IMR-90 (cell line): ENCODE data around the gene BIRC5. TPM values are rescaled to one million over a fixed set of nuclear protein-coding genes. Genes with fewer than 3 reads are reported as not detected.

Experiments
- ATAC-seq: fragments of 200-7000 bp; cut with Tn5 transposase; 2 replicates; pipeline ENCODE4 v1.9.1; 2020; ENCODE audit warnings: low read depth, mild to moderate bottlenecking, moderate library complexity
- BruUV-seq: library from RNA; stranded (reverse); fragments of 400-500 nt; replicated peaks from 2 replicates; lab custom pipeline; 2021; lab: Mats Ljungman, UMichigan
- CTCF ChIA-PET: fragments of 300-600 bp; formaldehyde crosslinking; extraction: SDS; loops from one replicate; lab custom pipeline; 2021; ENCODE audit warnings: antibody characterized with exemption; lab: Yijun Ruan, JAX
- POLR2A ChIA-PET: fragments of 300-600 bp; sonication (Branson Sonifier 250); formaldehyde crosslinking; loops from one replicate; lab custom pipeline; 2022; ENCODE audit warnings: antibody characterized with exemption; ENCODE audit not compliant: unreplicated experiment; lab: Charles Lee
- DNase-seq: peaks from one replicate; pipeline ENCODE4 v3.0.0; 2013
- H2AFZ ChIP-seq: replicated peaks from 2 replicates; pipeline ENCODE3; 2013; ENCODE audit warnings: low read length, mild to moderate bottlenecking; ENCODE audit not compliant: poor library complexity
- H2AK5ac ChIP-seq: 2 replicates; pipeline ENCODE4 v1.6.1; 2013; ENCODE audit warnings: low read depth, low read length, inconsistent platforms
- H2AK9ac ChIP-seq: replicated peaks from 2 replicates; pipeline ENCODE3; 2013; ENCODE audit warnings: mild to moderate bottlenecking, low read depth, low read length, moderate library complexity; ENCODE audit not compliant: poor library complexity
- H2BK120ac ChIP-seq: 2 replicates; pipeline ENCODE4 v1.6.1; 2013; ENCODE audit warnings: low read depth, low read length, inconsistent platforms
- H2BK15ac ChIP-seq: 3 replicates; pipeline ENCODE4 v1.6.1; 2013; ENCODE audit warnings: low read depth, low read length, inconsistent platforms
- H2BK20ac ChIP-seq: 2 replicates; pipeline ENCODE4 v1.6.1; 2013; ENCODE audit warnings: low read depth, mild to moderate bottlenecking, inconsistent platforms, low read length, moderate library complexity
- H2BK5ac ChIP-seq: 2 replicates; pipeline ENCODE4 v1.6.1; 2013; ENCODE audit warnings: mild to moderate bottlenecking, low read depth, low read length, inconsistent platforms; ENCODE audit not compliant: poor library complexity, severe bottlenecking
- H3K14ac ChIP-seq: replicated peaks from 2 replicates; pipeline ENCODE4 v1.6.1; 2013; ENCODE audit warnings: low read depth, low read length, inconsistent platforms
- H3K18ac ChIP-seq: 2 replicates; pipeline ENCODE4 v1.6.1; 2013; ENCODE audit warnings: low read depth, low read length, control low read depth
- H3K23ac ChIP-seq: 2 replicates; pipeline ENCODE4 v1.6.1; 2013; ENCODE audit warnings: low read depth, low read length, inconsistent platforms
- H3K27ac ChIP-seq: 2 replicates; pipeline ENCODE4 v1.5.1; 2013; ENCODE audit warnings: mild to moderate bottlenecking, control low read depth, low read length; ENCODE audit not compliant: insufficient read depth
- H3K27me3 ChIP-seq: 2 replicates; pipeline ENCODE4 v1.6.1; 2013; ENCODE audit warnings: low read length; ENCODE audit not compliant: control insufficient read depth, insufficient read depth
- H3K36me3 ChIP-seq: 2 replicates; pipeline ENCODE4 v1.6.1; 2013; ENCODE audit warnings: low read length, mixed read lengths; ENCODE audit not compliant: control insufficient read depth, insufficient read depth
- H3K4ac ChIP-seq: 2 replicates; pipeline ENCODE4 v1.6.1; 2013; ENCODE audit warnings: low read depth, low read length, inconsistent platforms
- H3K4me1 ChIP-seq: 2 replicates; pipeline ENCODE4 v1.6.1; 2013; ENCODE audit warnings: low read length, mixed read lengths; ENCODE audit not compliant: control insufficient read depth, insufficient read depth
- H3K4me2 ChIP-seq: 2 replicates; pipeline ENCODE4 v1.6.1; 2013; ENCODE audit warnings: low read depth, mild to moderate bottlenecking, control low read depth, low read length, moderate library complexity
- H3K4me3 ChIP-seq: 2 replicates; pipeline ENCODE4 v1.5.1; 2013; ENCODE audit warnings: low read depth, mild to moderate bottlenecking, control low read depth, low read length, moderate library complexity; ENCODE audit not compliant: insufficient read depth
- H3K56ac ChIP-seq: 2 replicates; pipeline ENCODE4 v1.6.1; 2013; ENCODE audit warnings: low read length, inconsistent platforms; ENCODE audit not compliant: insufficient read depth; ENCODE audit errors: extremely low read depth
- H3K79me1 ChIP-seq, 2 experiments: 2 replicates each; pipeline ENCODE4 v1.6.1; 2013; ENCODE audit warnings: low read length in 2 of 2, inconsistent platforms in 1 of 2, low read depth in 1 of 2
- H3K9ac ChIP-seq: 2 replicates; pipeline ENCODE4 v1.6.1; 2013; ENCODE audit warnings: low read depth, low read length, control low read depth
- H3K9me1 ChIP-seq: 2 replicates; pipeline ENCODE4 v1.6.1; 2013; ENCODE audit warnings: low read length, inconsistent platforms; ENCODE audit not compliant: insufficient read depth
- H3K9me3 ChIP-seq: 2 replicates; pipeline ENCODE4 v1.6.1; 2013; ENCODE audit warnings: low read length; ENCODE audit not compliant: control insufficient read depth, insufficient read depth
- H4K20me1 ChIP-seq: 2 replicates; pipeline ENCODE4 v1.6.1; 2013; ENCODE audit warnings: low read length, inconsistent platforms; ENCODE audit not compliant: insufficient read depth
- H4K5ac ChIP-seq: 2 replicates; pipeline ENCODE4 v1.6.1; 2013; ENCODE audit warnings: mild to moderate bottlenecking, low read depth, low read length, control low read depth
- H4K8ac ChIP-seq, 2 experiments: 2 replicates each; pipeline ENCODE4 v1.6.1; 2013; ENCODE audit warnings: low read depth in 2 of 2, low read length in 2 of 2, control low read depth in 1 of 2, inconsistent platforms in 1 of 2
- H4K91ac ChIP-seq: 2 replicates; pipeline ENCODE4 v1.6.1; 2013; ENCODE audit warnings: low read depth, low read length, inconsistent platforms; ENCODE audit not compliant: insufficient read depth
- CEBPB ChIP-seq: IDR thresholded peaks from 2 replicates; pipeline ENCODE4 v1.6.1; 2012; ENCODE audit warnings: low read depth, low read length, improper control_type of control experiment
- CTCF ChIP-seq: conservative IDR thresholded peaks from 2 replicates; pipeline ENCODE4 v1.5.1; 2012; ENCODE audit warnings: mild to moderate bottlenecking, low read depth, low read length, improper control_type of control experiment
- FOS ChIP-seq: fragments of 150-350 bp; IDR thresholded peaks from 2 replicates; pipeline ENCODE4 v1.6.1; 2016; ENCODE audit warnings: low read depth, low read length
- MXI1 ChIP-seq: IDR thresholded peaks from 2 replicates; pipeline ENCODE4 v1.6.1; 2012; ENCODE audit warnings: low read depth, mild to moderate bottlenecking, low read length, moderate library complexity, borderline replicate concordance
- POLR2A ChIP-seq: IDR thresholded peaks from 2 replicates; pipeline ENCODE4 v1.6.1; 2012; ENCODE audit warnings: mild to moderate bottlenecking, low read depth, low read length
- RAD21 ChIP-seq: IDR thresholded peaks from 2 replicates; pipeline ENCODE4 v1.6.1; 2012; ENCODE audit warnings: low read length, improper control_type of control experiment
- SMC3 ChIP-seq: fragments of 150-350 bp; IDR thresholded peaks from 2 replicates; pipeline ENCODE4 v1.6.1; 2016; ENCODE audit warnings: low read depth, mild to moderate bottlenecking, antibody characterized with exemption, low read length, moderate library complexity
- USF2 ChIP-seq: fragments of 150-350 bp; IDR thresholded peaks from 2 replicates; pipeline ENCODE4 v1.6.1; 2017; ENCODE audit warnings: mild to moderate bottlenecking, antibody characterized with exemption, low read length, low read depth
- WGBS, 2 experiments: methylation state at CpG; one replicate each; pipeline versions ENCODE4 v1.1.5 to v1.1.7; 2013; ENCODE audit warnings: missing lambda C conversion rate in 2 of 2; ENCODE audit not compliant: insufficient read length in 1 of 2; ENCODE audit errors: extremely low coverage in 2 of 2; 5-methylcytosine and 5-hydroxymethylcytosine counted together
- dilution Hi-C: fragments of 300-500 bp; cut with HindIII; formaldehyde crosslinking; loops from one replicate; pipeline ENCODE4 v1.14.3; 2018; ENCODE audit warnings: low sequenced_read_pairs; ENCODE audit not compliant: unreplicated experiment
- in situ Hi-C: fragments of 300-500 bp; cut with MboI; formaldehyde crosslinking; loops from 3 replicates; pipeline ENCODE4 v1.14.3; 2019; ENCODE audit warnings: low sequenced_read_pairs, inconsistent platforms, mixed read lengths
- intact Hi-C: fragments of 100-400 bp; cut with micrococcal nuclease; formaldehyde crosslinking; loops from 2 replicates; pipeline ENCODE4 v1.10.0; 2022
- polyA plus RNA-seq, 3 experiments: library from polyadenylated mRNA; depleted of rRNA; stranded (reverse); fragments of >200 nt; gene quantifications; 2 replicates each; pipeline ENCODE4 v1.2.3, GENCODE V29; 2012; ENCODE audit warnings: low replicate concordance in 1 of 3
- total RNA-seq: library from RNA; depleted of rRNA; stranded (reverse); fragments of >200 nt; gene quantifications from 2 replicates; pipeline ENCODE4 v1.2.3, GENCODE V29; 2012

BIRC5 gene
- total and polyA plus RNA-seq, 2 of the 4 experiments (the other 2 are of a cell fraction): 16.6 to 52.7 TPM

- Histone ChIP-seq H2BK5ac (no peak overlapping the region), H2AK5ac (no peak overlapping the region), H3K36me3 (0 out of 2 replicates have a peak, but pooled peaks cover 1% of the 10 kb centered on the region), H3K18ac (no peak overlapping the region), H3K56ac (no peak overlapping the region), H3K79me1 (peaks cover 0 to 9% of the 10 kb centered on the region in 2 experiments; a peak in 1 of 4 replicates), H3K27me3 (no peaks in the 10 kb centered on the region; the same call in 1 of the 2 replicates), H3K4me3 (no peak overlapping the region), H4K8ac (no peak overlapping the region), H4K5ac (no peak overlapping the region), H2AK9ac (no peak overlapping the region), H2AFZ (no peak overlapping the region), H3K27ac (no peak overlapping the region), H3K4ac (no peak overlapping the region), H3K23ac (no peak overlapping the region), H3K9me3 (no peaks in the 10 kb centered on the region), H4K20me1 (no peaks in the 10 kb centered on the region), H3K4me1 (0 out of 2 replicates have a peak, but pooled peaks cover 1% of the 10 kb centered on the region), H2BK20ac (no peak overlapping the region), H3K9me1 (0 out of 2 replicates have a peak, but pooled peaks cover 2% of the 10 kb centered on the region), H4K91ac (no peak overlapping the region), H3K9ac (no peak overlapping the region), H3K14ac (no peak overlapping the region), H2BK120ac (no peak overlapping the region), H3K4me2 (no peak overlapping the region), H2BK15ac (no peak overlapping the region)
- WGBS, 2 experiments: 100% methylated on average over 1 of the region's 10 CpGs; no CpG with 5 or more reads in 1 of the 2 experiments
- ChIA-PET CTCF (no interaction called here), POLR2A (no interaction called here)
- DNase-seq (no peak), ATAC-seq (no peak)
- dilution Hi-C loops: no loop called here
- TF ChIP-seq RAD21: no peak
- no peak for TF ChIP-seq POLR2A
- TF ChIP-seq USF2: no peak
- TF ChIP-seq CEBPB: no peak
- no peak for TF ChIP-seq FOS
- TF ChIP-seq CTCF: no peak
- no peak for TF ChIP-seq MXI1
- no peak for TF ChIP-seq SMC3
- BruUV-seq: no TSS peak
- in situ Hi-C loops: no loop called here
- intact Hi-C loops: no loop called here
These were observed 3.9 kb upstream of the BIRC5 start for GRCh38 chr17:78210111-78210510.
